Effector memory CD8-positive, alpha-beta T cell (primary cell): ENCODE data around the gene PTPRS.
A peak's percentile ranks its signal among the peaks of the same experiment; 100 is the strongest.

Experiments
- ATAC-seq: fragments of 150-1000 bp; cut with Tn5 transposase; replicated peaks from 2 replicates; pipeline ENCODE4 v1.10.0; 2021; ENCODE audit warnings: mild to moderate bottlenecking, moderate library complexity
- DNase-seq, 3 experiments: peaks; one replicate each; pipeline ENCODE4 v3.0.0; 2021
- H3K27ac Mint-ChIP-seq, 2 donors: one replicate each; pipeline ENCODE4 v1.8.0; 2022; ENCODE audit warnings: mild to moderate bottlenecking in 2 of 2, mixed read lengths in 2 of 2, moderate library complexity in 2 of 2
- H3K27me3 Mint-ChIP-seq, 2 donors: one replicate each; pipeline ENCODE4 v1.8.0; 2022; ENCODE audit warnings: mixed read lengths in 2 of 2
- H3K36me3 Mint-ChIP-seq: one replicate; pipeline ENCODE4 v1.8.0; 2022; ENCODE audit warnings: mild to moderate bottlenecking, moderate library complexity, mixed read lengths; ENCODE audit not compliant: insufficient read depth
- H3K4me1 Mint-ChIP-seq, 2 donors: one replicate each; pipeline ENCODE4 v1.8.0; 2022; ENCODE audit warnings: low read depth in 2 of 2, mixed read lengths in 2 of 2
- H3K4me3 Mint-ChIP-seq, 2 donors: one replicate each; pipeline ENCODE4 v1.8.0; 2022; ENCODE audit warnings: mild to moderate bottlenecking in 2 of 2, mixed read lengths in 2 of 2, moderate library complexity in 2 of 2
- H3K9me3 Mint-ChIP-seq, 2 donors: one replicate each; pipeline ENCODE4 v1.8.0; 2022; ENCODE audit warnings: mixed read lengths in 2 of 2

Gene PTPRS

GRCh38 chr19:5321066-5321642 is 19.5 kb downstream of the PTPRS start:
- Mint-ChIP-seq H3K27ac (no peak overlapping the region), H3K4me1 (peaks cover 0 to 3% of the 10 kb centered on the region in 2 donors), H3K4me3 (no peak overlapping the region), H3K9me3 (no peaks in the 10 kb centered on the region), H3K27me3 (peaks cover 13 to 76% of the 10 kb centered on the region in 2 donors), H3K36me3 (no peaks in the 10 kb centered on the region)
- ATAC-seq: no peak
- no peak for DNase-seq

- DNase-seq (no peak), ATAC-seq (no peak)
- Mint-ChIP-seq H3K4me1 (peaks cover 0 to 3% of the 10 kb centered on the region in 2 donors), H3K27ac (no peak overlapping the region), H3K4me3 (no peak overlapping the region), H3K36me3 (no peaks in the 10 kb centered on the region), H3K27me3 (peaks cover 17 to 71% of the 10 kb centered on the region in 2 donors), H3K9me3 (no peaks in the 10 kb centered on the region)
These were observed 21.1 kb downstream of the PTPRS start for GRCh38 chr19:5319516-5319915.

DNA sequence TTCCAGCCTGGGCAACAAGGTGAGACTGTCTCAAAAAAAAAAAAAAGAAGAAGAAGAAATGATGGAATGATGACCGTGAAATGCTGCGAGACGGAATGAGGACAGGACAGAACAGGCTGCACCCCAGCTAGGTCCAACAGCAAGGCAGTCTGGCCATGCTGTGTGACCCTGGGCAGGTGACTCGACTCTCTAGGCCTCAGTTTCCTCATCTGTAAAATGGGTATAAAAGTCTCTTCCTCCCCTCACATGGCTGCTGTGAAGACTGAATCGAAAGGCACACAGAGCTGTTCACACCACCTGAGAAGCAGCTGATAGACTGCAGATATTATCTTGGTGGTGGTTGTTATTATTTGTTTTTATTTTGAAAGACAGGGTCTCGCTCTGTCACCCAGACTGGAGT is 22.3 kb downstream of the PTPRS start:
- peaks cover 0 to 3% of the 10 kb centered on the region in 2 donors for H3K4me1 Mint-ChIP-seq
- DNase-seq: no peak
- H3K4me3 Mint-ChIP-seq: no peak overlapping the region
- no peaks in the 10 kb centered on the region for H3K9me3 Mint-ChIP-seq
- H3K36me3 Mint-ChIP-seq: no peaks in the 10 kb centered on the region
- H3K27me3 Mint-ChIP-seq: peaks cover 12 to 64% of the 10 kb centered on the region in 2 donors
- H3K27ac Mint-ChIP-seq: no peak overlapping the region
- no peak for ATAC-seq

- no peak overlapping the region for H3K27ac Mint-ChIP-seq
- DNase-seq: no peak
- H3K36me3 Mint-ChIP-seq: no peaks in the 10 kb centered on the region
- H3K4me3 Mint-ChIP-seq: no peak overlapping the region
- H3K9me3 Mint-ChIP-seq: no peaks in the 10 kb centered on the region
- peaks cover 5 to 62% of the 10 kb centered on the region in 2 donors for H3K27me3 Mint-ChIP-seq
- peaks cover 0 to 3% of the 10 kb centered on the region in 2 donors for H3K4me1 Mint-ChIP-seq
- ATAC-seq: no peak
These were observed 23.3 kb downstream of the PTPRS start for GRCh38 chr19:5317321-5317720.

DNA sequence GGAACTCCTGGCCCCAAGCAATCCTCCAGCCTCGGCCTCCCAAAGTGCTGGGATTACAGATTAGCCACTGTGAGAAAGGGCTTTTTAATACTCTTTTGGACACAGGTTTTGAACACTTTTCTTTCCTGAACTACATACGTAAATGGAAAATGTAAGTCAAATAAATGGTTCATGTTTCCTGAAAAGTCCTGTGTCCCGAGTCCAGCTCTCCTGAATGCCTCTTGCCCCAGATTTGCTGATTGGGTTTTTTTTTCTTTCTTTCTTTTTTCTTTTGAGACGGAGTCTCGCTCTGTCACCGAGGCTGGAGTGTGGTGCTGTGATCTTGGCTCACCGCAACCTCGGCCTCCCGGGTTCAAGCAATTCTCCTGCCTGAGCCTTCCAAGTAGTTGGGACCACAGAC is 24.5 kb downstream of the PTPRS start:
- H3K9me3 Mint-ChIP-seq: no peaks in the 10 kb centered on the region

GRCh38 chr19:5314907-5315298 is 25.7 kb downstream of the PTPRS start:
- DNase-seq: no peak
- no peaks in the 10 kb centered on the region for H3K4me1 Mint-ChIP-seq
- H3K27ac Mint-ChIP-seq: no peak overlapping the region
- no peak overlapping the region for H3K4me3 Mint-ChIP-seq
- H3K9me3 Mint-ChIP-seq: no peaks in the 10 kb centered on the region
- H3K36me3 Mint-ChIP-seq: no peaks in the 10 kb centered on the region
- peaks cover 6 to 60% of the 10 kb centered on the region in 2 donors for H3K27me3 Mint-ChIP-seq
- no peak for ATAC-seq

More for the DNA sequence above, 24.5 kb downstream of the PTPRS start:
- peaks cover 5 to 65% of the 10 kb centered on the region in 2 donors for H3K27me3 Mint-ChIP-seq
- H3K4me1 Mint-ChIP-seq: no peaks in the 10 kb centered on the region
- H3K36me3 Mint-ChIP-seq: no peaks in the 10 kb centered on the region
- no peak overlapping the region for H3K4me3 Mint-ChIP-seq
- DNase-seq: no peak
- no peak for ATAC-seq
- no peak overlapping the region for H3K27ac Mint-ChIP-seq

DNA sequence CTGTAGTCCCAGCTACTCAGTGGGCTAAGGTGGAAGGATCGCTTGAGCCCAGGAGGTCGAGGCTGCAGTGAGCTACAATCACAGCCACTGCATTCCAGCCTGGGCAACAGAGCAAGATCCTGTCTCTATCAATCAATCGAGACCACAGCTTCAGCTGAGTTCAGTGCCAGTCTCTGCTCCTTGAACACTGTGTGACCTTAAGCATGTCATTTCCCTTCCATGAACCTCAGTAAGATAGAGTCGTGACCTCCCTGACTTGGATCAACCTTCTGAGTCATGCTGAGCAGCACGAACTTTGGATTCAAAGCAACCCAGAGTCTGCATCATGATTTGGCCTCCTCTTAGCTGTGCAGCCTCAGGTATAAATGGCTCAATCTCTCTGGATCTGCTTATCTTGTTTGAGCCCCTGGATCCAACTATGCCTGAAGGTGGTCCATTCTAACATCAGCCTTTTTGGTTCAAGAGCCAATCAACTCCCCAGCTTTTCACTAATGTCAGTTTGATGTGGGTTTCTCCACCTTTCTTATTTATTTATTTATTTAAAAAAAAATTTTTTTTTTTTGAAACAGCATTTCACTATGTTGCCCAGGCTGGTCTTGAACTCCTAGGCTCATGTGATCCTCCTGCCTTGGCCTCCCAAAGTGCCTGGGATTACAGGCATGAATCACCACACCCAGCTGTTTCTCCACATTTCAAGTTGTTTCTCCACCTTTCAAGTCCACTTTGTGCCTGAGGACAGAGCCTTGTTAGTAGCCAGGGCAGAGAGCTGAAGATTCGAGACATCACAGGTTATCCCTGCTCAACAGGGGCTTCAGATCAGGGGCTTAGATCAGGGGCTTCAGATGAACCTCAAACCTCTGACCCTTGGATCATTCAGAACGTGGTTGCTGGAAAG is 26.4 kb downstream of the PTPRS start:
- no peak overlapping the region for H3K27ac Mint-ChIP-seq
- H3K36me3 Mint-ChIP-seq: no peaks in the 10 kb centered on the region
- no peak overlapping the region for H3K4me3 Mint-ChIP-seq
- H3K27me3 Mint-ChIP-seq: peaks cover 9 to 60% of the 10 kb centered on the region in 2 donors
- ATAC-seq (no peak), DNase-seq (no peak)
- no peaks in the 10 kb centered on the region for H3K9me3 Mint-ChIP-seq
- H3K4me1 Mint-ChIP-seq: no peaks in the 10 kb centered on the region

DNA sequence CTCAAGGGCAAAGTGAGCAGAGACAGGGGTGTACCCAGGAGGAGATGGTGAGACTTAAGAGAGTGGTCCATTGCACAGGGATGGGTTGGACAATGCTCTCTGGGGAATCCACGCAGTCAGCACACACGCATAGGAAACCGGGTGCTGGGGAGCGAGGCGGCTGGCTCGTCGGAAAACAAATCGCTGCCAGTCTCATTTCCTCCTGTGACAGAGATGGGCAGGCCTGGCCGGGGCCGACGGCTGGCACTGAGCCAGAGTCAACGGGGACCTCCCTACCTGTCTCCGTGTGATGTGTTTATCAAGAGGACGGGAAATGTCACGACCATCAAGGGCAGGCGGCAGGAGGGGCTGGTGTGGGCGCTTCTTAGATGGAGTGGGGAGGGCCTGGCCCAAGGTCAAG is 27.3 kb downstream of the PTPRS start:
- Mint-ChIP-seq H3K4me3 (no peak overlapping the region), H3K27me3 (peaks cover 9 to 60% of the 10 kb centered on the region in 2 donors), H3K36me3 (no peaks in the 10 kb centered on the region), H3K9me3 (no peaks in the 10 kb centered on the region), H3K4me1 (no peaks in the 10 kb centered on the region), H3K27ac (no peak overlapping the region)
- ATAC-seq (no peak), DNase-seq (no peak)

DNA sequence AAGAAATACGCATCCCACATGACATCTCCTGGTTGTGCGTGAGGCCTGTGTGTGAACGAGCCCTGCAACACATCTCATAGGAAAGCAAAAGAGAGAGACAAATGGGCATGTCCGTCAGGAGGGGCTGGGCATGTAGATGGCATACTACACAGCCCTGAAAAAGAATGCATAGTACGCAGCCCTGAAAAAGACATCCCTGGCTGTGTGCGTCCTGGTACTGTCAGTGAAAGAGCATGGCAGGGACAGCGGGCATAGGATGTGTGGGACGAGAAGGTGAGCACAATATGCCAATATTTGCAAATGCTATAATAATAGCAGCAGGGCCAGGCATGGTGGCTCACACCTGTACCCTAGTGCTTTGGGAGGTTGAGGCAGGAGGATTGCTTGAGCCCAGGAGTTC is 28.6 kb downstream of the PTPRS start:
- Mint-ChIP-seq H3K36me3 (no peaks in the 10 kb centered on the region), H3K9me3 (no peaks in the 10 kb centered on the region), H3K4me1 (no peaks in the 10 kb centered on the region), H3K4me3 (no peak overlapping the region), H3K27ac (no peak overlapping the region), H3K27me3 (peaks cover 9 to 62% of the 10 kb centered on the region in 2 donors)
- no peak for DNase-seq
- no peak for ATAC-seq

GRCh38 chr19:5309438-5310204 is 31.0 kb downstream of the PTPRS start:
- H3K4me3 Mint-ChIP-seq: no peak overlapping the region

DNA sequence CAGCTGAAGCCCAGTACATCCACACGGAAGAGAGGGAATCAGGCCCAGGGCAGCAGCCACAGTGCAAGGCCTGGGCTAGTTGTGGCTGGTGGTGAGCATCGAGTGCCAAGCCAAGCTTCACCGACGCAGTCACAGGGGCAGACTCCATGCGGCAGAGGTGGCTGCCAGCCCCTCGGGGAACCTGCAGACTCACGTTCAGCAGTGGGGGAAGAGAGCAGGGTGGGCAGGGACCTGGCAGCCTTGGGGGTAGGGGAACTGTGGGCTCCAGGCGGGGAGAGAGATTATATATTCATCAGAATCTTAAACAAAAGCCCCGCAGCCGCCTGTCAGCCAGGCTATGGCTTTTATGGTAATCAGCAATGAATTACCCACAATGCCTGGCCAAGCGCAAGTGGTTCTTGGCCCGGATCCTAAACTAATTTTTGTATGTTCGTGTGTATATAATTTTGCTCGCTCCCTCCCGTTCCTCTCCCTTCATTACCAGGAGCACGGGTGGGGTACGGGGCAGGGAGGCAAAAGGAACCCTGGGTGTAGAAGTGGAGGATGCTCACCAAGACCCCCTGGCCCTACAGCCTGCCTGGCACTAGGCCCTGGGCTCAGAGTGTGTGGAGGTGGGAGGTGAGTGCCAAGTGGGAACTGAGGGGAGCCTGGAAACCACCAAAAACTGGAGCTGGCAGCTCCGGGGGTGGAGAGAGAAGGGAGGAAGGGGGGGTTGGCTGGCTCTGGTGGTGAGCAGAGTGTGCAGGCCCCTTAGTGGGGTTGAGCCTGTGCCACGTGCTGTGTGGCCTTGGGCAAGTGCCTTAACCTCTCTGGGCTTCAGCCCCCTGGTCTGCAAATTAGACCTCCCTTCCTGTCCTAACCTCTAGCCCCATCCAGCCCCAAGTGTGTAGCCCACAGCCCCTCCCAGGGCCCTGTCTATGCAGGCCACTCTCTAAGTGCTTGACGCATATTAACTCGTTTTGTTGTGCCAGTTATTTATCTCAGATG is 31.9 kb downstream of the PTPRS start:
- ATAC-seq (no peak), DNase-seq (no peak)
- H3K9me3 Mint-ChIP-seq: no peaks in the 10 kb centered on the region
- H3K27me3 Mint-ChIP-seq: peaks cover 11 to 51% of the 10 kb centered on the region in 2 donors
- H3K4me3 Mint-ChIP-seq: no peak overlapping the region
- no peak overlapping the region for H3K27ac Mint-ChIP-seq
- H3K36me3 Mint-ChIP-seq: no peaks in the 10 kb centered on the region
- H3K4me1 Mint-ChIP-seq: no peaks in the 10 kb centered on the region

More at GRCh38 chr19:5309438-5310204, 31.0 kb downstream of the PTPRS start:
- H3K36me3 Mint-ChIP-seq: no peaks in the 10 kb centered on the region
- H3K27ac Mint-ChIP-seq: peak overlapping the region; percentile 4 to 77
- no peaks in the 10 kb centered on the region for H3K4me1 Mint-ChIP-seq
- DNase-seq (no peak), ATAC-seq (no peak)
- no peaks in the 10 kb centered on the region for H3K9me3 Mint-ChIP-seq
- H3K27me3 Mint-ChIP-seq: peaks cover 6 to 52% of the 10 kb centered on the region in 2 donors

DNA sequence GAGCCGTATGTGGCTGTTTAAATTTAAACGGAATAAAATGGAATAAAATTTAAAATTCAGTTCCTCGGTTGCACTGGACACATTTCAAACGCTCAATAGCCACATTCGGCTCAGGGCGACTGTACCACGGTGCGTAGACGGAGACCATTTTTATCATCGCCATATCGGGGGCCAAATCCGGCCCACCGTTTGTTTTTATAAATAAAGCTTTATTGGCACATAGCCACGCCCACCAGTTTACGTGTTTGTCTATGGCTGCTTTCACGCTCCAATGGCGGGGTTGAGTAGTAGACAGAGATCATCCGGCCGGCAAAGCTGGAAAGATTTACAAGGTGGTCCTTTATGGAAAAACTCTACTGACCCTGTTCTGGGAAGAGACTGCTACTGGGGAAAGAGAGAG is 33.0 kb downstream of the PTPRS start:
- no peaks in the 10 kb centered on the region for H3K4me1 Mint-ChIP-seq
- no peak overlapping the region for H3K27ac Mint-ChIP-seq
- ATAC-seq (no peak), DNase-seq (no peak)
- no peaks in the 10 kb centered on the region for H3K36me3 Mint-ChIP-seq
- H3K4me3 Mint-ChIP-seq: no peak overlapping the region
- no peaks in the 10 kb centered on the region for H3K9me3 Mint-ChIP-seq
- H3K27me3 Mint-ChIP-seq: peaks cover 16 to 52% of the 10 kb centered on the region in 2 donors

GRCh38 chr19:5305163-5305562 is 35.4 kb downstream of the PTPRS start:
- no peaks in the 10 kb centered on the region for H3K4me1 Mint-ChIP-seq
- H3K27me3 Mint-ChIP-seq: peaks cover 16 to 39% of the 10 kb centered on the region in 2 donors
- no peaks in the 10 kb centered on the region for H3K36me3 Mint-ChIP-seq
- no peak overlapping the region for H3K27ac Mint-ChIP-seq
- DNase-seq (no peak), ATAC-seq (no peak)
- no peaks in the 10 kb centered on the region for H3K9me3 Mint-ChIP-seq
- no peak overlapping the region for H3K4me3 Mint-ChIP-seq
